HG03342 (cell line): ENCODE measurements around the gene HSPG2.
"Not testable (repeated sequence)": the region's sequence is repeated elsewhere in the genome, so short reads cannot be mapped to it uniquely, and the experiment has no call there.

Experiments
- ATAC-seq: cut with Tn5 transposase; IDR thresholded peaks from one replicate; pipeline ENCODE4 v1.9.1; 2021; ENCODE audit warnings: mild to moderate bottlenecking, moderate library complexity; ENCODE audit not compliant: unreplicated experiment

The HSPG2 gene

DNA sequence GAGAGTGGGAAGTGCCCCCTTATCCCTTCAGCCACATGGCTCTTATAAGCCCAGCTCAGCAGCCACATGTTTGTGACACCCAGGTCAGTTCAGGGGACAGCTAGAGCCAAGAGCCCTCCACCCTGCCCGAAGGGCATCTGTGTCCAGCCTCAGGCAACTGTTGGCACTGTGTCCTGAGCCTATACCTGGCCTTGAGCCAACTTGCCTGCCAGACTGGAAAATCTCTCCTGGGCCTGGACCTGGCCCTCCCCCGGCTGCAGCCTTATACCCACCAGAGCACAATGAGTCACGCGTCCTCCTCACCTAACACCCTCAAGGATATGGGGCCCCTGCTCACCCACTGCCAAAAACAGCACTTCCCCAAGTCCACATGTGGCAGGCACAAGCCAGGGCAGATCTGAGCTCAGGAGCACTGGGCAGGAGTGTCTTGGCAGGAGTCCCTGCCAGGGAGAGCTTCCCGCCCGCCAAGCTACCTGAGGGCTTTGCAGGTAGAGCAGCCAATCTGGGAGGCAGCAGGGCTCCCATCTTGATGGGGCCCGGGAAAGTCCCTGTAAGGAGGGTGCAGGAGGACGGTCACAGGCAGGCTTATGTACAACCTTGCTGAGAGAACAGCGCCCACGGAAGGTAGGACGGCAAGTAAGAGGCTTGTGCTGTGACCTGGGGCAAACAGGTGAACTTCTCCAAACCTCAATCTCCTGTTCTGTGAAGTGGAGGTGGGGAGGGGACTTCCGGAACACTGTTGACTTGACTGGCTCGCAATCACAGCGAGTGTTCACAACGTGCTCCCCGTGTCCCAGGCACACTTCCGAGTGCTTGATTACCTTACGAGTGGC, 19.8 kb upstream of the HSPG2 start:
- ATAC-seq: no peak

DNA sequence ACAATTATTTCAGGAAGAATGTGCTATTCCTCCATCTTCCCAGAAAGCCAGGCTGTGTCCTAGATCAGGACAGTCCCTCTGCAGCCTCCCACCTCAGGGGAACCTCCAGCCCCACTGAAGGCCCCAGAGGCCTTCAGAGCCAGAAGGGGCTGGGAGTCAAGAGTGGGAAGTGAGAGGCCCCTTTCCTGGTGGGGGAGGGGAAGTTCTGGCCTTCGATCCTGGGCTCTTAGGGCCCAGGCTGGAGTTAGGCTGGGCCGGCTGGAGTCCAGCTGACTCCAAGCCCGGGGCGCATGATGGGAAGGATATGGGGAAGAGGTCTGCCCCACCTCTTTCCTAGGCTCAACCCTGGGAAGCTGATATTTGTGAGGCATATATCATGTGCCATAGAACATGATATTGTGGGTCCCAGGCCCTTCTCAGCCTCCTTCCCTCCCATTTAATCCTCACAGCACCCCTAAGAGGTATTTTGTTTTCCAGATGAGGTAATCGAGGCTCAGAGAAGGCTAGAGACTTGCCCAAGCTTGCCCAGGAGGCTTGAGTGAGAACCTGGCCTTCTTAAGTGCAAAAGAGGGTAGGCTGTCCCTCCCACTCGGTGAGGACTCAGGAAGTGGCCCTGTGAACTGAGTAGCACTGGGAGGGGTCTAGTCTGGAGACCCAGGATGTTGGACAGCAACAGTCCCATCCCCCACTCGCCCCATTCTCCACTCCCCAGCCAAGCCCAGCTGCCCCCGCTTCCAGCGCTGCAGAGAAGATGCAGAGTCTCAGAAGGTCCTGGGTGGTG, 18.6 kb upstream of the HSPG2 start:
- no peak for ATAC-seq

DNA sequence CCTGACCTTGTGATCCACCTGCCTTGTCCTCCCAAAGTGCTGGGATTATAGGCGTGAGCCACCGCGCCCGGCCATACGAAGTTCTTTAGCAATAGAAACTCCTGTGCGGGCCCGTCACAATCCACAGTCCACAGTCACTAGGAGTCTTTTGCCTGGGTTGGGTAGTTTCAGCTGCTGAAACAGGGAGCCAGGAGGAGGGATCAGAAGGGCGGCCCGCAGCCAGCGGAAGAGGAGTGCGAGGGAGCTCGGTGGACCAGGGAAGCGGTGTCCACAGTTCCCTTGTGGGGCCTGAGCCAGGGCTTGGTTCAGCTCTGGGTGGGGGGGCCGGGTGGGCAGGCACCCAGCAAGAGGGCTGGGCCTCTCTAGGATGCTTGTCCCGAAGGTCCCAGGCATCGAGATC, 17.9 kb upstream of the HSPG2 start:
- ATAC-seq: no peak

DNA sequence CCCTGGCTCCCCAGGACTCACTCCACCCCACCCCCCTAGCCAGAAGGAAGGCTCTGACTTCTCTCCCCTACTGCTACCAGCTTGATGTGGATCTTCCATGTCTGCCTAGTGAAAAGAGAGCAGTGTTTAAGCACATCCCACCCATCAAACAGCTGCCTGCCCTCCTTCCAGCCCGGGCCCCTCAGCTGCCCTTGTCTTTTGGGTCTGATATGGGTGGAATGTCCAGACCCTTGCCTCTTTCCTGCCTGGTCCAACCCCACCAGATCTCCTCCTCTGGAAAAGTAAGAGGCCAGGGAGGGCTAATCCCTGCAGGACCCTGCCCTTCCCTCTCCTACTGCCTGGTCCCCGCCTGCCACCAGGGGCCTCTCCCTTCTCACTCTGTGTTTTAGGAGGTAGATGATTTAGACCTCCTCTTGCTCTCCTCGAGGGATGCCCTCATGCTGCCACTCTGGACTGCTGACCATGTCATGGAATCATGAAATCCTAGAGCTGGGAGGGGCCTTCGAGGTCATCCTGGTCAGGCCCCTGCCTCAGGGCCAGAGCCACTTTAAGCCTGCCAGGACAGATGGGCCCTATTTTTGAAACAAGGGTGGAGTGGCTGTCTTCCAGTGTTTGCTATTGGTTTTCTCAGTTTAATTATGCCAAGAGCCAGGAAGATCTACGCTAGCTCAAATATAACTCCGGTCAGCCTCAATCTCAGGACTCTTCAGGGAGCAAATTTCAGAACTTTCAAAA, 15.8 kb upstream of the HSPG2 start:
- no peak for ATAC-seq

DNA sequence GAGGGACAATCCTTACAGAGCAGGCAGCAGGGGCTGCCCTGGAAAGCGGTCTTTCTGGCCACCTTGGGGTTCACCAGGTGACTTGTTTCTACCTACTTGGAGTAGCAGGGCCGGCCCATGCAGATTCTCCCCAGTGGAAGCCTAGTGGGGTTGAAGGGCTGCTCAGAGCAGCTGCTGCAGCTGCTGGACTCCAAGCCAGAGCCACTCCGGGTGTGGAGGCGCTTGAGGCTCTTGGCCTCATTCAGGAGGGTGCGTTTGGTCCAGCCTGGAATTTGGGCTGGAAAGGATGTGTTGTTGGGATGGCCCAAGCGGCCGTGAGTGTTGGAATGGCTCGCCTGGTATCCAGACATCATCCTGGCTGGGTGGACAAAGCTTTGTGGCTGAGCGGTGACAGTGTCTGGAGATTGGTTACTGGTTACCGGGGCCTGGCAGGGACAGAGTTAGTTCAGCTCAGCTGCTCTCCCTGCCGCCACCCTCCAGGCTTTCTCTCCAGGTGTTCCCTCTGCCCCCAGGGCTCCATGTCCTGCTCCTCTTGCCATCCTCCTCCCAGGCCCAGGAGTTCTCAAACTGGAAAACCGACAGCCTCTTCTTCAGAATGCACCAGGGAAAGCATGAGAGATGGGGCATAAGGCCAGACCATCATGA, 14.2 kb upstream of the HSPG2 start:
- no peak for ATAC-seq

DNA sequence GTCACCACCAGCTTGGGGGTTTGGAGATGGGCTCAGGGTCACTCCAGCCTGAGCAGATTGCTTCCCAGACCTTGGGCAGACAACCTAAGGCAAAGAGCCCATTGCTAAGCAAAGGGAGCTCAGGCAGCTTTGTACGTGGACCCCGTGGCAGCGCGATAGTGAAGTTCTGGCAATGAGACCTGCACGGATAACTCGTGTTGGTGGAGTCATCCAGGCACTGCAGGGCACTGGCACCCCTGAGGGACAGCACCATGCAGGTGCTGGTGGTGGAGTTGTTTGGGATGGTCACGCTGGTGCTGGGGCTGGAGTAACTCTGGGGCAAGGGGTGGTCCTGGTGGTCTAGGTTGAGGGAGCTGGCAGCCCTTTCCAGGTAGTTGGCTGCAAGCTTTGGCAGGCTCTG, 13.6 kb upstream of the HSPG2 start:
- ATAC-seq: no peak

DNA sequence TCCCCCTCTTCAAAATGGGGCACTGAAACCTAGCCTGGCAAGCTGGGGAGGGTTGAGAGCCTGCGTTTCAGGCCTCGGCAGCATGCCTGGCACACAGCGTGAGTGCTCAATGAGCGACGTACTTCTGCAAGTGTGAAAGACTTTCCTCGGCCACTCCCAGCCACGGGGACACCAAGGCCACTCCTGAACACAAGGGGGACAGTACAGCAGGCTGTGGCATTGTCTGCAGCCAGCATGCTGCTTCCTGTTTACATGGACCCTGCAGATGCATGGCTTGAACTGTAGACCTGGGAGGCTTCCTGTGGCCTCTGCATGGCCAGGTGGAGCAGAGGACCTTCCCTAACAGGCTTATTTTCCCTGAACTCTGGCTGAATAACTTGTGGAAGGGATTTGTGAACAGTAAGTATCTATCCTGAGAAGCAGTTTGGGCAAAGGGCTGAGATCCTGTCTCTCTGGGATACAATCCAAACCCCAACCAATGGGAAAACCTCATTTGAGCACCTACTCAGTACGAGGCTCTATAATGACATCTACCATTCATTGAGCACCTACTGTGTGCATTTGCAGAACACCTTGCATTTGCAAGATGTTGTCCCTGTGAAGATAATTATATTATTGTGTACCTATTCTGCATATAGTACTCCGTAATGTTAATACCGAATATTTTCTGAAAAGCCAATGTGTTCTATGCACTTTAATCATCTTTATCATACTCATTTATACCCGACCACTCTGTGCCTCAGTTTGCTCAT, 9.9 kb upstream of the HSPG2 start:
- no peak for ATAC-seq

DNA sequence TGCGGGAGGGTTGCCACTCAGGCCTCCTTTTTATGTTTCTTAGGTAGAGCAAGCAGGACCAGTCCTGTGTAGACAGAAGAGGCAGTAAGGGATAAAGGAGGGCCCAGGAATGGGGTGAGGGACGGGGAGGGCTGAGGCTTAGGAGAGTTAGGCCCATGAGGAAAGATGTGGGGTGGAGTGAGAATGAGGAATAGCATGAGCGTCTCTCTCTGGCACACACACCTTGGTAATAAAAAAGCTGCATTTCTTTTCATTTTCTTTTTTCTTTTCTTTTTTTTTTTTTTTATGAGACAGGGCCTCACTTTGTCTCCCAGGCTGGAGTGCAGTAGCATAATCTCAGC, 7.6 kb upstream of the HSPG2 start:
- no peak for ATAC-seq

DNA sequence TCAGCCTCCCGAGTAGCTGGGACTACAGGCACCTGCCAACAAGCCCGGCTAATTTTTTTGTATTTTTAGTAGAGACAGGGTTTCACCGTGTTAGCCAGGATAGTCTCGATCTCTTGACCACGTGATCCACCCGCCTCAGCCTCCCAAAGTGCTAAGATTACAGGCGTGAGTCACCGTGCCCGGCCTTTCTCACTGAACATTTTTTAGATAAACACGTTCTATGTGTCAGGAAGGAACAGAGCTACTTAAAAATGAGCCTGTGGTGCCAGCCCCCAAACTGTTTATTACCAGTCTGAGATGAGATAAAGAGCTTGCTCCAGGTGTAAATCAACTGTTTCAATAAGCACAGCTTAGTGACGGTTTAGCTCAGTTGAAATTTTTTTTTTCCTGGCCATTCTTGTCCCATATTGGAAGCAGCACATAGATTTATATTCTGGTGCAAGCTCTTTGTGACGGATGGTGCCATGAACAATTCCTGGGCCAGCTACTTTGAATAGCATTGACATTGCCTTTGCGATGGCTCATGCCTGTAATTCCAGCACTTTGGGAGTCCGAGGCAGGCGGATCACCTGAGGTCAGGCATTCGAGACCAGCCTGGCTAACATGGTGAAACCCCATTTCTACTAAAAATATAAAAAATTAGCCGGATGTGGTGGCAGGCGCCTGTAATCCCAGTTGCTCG, 6.0 kb upstream of the HSPG2 start:
- ATAC-seq: not testable (repeated sequence)

DNA sequence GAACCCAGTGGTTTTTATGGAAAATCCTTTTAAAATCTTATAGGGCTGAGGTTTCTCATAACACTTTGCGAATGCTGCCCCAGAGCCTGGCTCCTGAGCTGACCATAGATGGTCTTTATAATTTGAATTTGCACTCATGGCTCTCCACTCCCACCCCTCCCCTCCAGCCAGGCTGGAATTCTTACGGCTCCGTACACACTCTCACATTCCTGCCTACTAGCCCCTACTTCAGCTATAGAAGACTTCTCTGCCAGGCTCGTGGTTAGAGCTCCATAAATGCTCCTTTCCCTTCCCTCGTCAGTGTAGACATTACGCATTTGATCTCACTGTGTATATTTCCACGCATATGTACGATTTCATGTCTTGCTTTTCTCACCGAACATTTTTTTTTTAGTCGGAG, 5.4 kb upstream of the HSPG2 start:
- no peak for ATAC-seq

DNA sequence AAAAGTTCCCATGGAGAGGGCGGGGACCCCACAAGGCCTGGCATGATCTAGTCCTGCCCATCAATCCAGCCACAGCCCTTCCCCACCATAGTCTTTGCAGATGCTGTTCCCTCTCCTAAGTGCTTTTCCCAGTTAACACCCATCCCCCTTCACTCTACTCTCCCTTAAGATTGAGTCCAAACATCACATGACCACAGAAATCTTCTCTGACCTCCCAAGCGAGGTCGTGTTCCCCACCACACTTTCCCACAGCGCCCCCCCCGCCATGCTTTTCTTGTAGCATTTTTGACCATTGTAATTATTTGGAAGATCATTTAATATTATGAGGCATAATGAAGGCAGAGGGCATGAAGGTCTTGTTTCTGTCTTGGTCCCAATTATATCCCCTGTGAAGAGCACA, 4.3 kb upstream of the HSPG2 start:
- ATAC-seq: no peak

DNA sequence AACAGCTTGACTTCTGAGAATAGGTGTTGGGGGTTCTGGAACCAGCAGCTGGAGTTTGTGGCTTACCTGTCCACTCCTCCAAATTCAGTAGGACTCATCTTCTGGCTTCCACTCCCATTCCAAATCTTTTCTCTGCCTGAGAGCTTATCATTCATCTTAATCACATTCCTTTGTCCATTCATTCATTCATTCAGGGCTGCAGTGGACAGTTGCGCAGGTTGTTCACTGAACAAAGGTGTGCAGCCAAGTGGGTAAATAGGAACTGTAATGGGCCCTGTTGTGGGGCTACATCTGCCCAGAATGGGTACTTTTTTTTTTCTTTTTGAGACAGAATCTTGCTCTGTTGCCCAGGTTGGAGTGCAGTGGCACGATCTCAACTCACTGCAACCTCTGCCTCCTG, 3.4 kb upstream of the HSPG2 start:
- ATAC-seq: no peak

DNA sequence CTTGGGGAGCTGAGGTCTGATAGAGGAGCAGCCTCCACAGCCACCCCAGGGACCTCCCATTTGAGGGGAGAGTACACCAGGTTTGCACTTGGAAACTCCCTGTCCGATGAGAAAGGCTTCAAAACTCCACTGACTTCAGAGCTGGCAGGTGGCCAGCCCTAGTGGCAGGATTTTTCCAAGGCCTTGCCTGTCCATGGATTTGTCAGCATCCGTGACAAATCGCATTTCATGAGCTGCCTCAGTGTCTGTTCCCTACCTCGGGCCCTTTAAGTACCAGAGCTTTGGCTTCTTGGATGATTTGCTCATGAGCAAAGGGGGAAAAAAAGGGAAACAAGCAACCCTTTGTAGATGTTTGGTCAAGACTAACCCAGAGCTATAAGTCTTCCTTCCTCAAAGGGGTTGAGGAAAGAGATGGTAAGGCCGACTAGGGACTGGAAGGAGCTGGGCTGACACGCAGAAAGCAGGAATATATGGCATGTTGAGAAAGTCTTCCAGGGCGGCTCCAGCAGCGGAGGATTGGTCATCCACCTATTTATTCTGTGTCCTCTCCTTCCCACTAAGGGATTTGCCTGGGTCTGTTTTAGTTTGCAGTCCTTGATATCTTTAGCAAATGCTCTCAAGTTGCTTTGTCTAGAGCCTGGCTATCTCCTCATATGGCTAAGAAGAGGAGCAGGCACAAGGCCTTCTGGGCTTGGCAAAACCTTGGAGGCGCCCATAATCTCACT, 2.7 kb upstream of the HSPG2 start:
- ATAC-seq: no peak

DNA sequence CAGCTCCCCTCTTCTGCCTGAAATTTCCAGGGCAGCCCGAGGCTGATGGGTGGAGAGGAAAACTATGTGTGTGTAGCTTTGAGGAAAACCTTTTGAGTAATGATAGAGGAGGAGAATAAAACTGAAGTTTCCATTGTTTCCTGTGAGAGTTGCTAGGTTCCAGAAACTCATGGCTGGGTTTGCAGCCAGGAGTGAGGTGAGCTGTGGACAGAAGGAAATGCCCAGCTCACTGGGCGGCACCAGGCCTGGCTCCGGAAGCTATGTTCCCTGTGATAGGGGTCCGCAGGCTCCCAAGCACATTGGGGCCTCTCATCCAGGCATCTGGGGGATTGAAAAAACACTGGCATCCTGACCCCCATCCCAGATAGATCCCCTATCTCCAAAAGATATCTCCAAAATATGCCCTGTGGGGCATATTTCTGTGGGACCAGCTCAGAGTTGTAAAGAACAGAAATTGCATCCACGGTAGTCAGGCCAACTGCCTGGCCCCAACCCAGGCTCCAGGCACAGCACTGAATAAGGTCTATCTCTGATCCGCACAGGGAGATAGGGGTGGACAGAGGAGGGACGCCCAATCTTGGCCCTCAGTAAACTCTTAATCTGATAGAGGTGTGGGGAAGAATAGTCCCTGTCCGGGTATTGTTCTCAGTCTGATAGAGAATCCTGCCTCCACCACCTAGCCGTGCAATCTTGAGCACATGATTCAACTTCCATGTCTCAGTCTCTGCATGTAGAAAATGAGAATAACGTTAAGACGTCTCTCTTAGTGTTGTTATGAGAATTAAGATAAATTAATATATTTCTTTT, 1.8 kb upstream of the HSPG2 start:
- ATAC-seq: no peak

DNA sequence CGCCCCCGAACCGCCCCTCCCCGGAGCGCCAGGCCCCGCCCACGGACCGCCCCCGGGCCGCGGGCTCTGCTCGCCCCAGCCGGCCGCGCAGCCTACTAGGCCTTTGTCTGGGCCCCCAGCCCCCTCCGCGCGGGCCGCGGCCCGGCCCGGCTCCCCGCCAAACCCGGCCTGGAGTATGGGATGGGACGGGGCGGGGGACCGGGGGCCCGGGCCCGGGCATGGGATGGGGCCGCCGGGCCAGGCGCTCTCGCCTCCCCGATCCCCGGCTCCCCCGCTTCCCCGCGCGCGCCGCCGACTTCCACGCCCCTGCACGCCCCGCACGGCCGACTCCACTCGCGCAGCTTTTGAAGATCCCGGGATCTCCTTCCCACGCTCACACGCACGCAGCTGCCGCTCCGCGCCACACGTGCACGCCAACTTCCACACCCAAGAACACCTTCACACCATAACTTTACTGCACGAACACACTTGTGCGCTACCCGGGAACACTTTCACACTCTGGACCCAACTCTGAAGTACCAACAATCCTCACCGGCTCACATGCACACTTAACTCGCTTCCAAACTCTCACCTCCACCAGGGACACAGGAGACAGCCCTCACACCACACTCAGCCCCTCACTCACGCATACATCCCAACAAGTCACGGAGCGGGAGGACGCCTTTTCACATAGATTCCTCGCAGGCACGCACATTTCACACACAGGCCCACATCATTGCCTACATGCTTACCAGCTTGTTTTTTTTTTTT, 437 bp upstream of the HSPG2 start:
- ATAC-seq: peak; percentile 67

DNA sequence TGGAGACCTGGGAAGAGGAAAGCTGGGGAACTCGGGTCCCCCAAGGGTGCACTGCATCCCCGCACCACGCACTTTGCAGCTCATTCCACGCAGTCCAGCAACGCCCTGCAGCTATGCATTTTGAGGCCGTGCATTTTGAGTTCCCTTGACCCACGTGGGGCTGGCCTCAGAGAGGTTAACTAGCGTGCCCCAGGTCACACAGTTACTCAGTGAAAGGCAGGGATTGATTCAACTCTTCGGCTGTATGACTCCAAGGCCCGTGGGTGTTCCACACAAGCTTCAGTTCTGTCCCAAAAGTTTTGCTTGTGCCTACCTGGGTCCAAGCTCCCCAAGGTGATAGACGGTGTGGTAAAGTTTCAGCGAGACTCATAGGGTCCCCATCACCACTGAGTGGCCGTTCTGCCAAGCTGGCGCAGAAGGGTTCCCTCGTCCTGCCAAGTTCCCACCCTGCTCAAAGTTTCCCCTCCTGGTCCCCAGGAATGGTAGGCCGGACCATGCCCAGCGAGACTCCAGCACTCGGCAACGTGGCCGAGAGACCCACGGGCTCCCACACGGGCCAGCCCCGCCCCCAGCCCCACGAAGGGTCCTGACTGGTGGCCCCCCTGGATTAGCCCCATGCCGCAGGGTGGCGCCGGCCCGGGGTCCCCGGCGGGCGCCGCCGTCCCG, 611 bp downstream of the HSPG2 start:
- peak; percentile 15 for ATAC-seq

DNA sequence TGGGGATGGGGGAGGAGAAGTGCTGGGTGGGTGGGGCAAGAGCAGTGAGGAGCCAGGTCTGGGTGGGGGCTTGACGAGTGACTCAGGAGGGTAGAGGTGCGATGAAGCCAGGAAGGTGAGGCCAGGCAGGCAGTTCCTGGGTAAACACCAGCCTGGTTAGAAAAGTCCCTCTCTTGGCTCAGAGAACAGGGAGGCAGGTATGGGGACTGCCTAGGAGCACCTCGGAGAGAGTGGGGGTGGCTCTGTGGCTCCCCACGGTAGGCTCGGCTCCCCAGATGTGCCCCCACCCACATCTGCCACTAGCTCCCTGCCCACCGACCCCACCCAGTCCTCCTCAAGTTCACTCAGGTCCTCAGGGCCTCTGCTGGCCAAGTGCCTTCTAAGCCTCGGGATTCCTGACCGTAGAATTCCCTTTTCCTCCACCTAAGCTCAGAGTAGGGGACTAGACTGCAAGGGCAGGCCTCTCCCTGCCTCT, 1.2 kb downstream of the HSPG2 start:
- ATAC-seq: no peak
